ENCODE results near the gene NMT2.
A peak's percentile ranks its signal among the peaks of the same experiment; 100 is the strongest.

The NMT2 gene

DNA sequence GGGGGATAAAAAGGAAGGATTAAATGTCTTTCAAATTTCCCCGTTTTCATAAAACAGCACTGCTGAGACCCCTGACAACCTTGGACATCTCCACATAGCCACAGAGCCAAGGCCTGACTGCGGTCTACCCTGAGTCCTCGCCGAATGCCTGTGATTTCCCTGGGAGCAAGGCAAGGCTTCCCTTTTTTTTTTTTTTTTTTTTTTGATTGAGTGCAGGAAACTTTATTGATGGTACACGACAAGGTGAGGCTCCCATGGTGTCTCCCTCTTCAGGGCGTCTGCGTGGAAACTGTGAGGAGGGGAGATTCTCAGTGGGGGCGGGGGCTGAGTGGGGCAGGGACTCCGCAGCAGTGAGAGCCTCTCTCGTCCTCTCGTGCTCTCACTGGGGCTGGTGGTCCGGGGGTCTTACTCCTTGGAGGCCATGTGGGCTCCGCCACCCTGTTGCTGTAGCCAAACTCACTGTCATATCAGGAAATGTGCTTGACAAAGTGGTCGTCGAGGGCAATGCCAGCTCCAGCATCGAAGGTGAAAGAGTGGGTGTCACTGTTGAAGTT, 75.6 kb downstream of the NMT2 start:
- no peak for DNase-seq (ENCODE audit: low read depth)

DNA sequence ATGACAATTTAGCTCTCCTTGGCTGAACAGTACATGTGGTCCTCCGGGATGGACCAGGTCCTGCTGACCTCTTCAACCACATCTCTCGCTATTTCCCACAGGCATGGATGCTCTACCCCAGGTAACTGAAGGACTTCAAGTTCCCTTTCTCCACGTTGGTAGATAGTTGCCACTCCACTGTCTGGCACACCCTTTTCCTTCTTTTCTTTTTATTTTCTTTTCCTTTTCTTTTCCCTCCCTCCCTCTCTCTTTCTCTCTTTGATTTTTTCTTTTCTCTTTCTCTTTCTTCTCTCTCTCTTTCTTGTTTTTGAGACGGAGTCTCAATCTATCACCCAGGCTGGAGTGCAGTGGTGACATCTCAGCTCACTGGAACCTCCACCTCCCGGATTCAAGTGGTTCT, 77.1 kb downstream of the NMT2 start:
- DNase-seq (ENCODE audit: low read depth): no peak

DNA sequence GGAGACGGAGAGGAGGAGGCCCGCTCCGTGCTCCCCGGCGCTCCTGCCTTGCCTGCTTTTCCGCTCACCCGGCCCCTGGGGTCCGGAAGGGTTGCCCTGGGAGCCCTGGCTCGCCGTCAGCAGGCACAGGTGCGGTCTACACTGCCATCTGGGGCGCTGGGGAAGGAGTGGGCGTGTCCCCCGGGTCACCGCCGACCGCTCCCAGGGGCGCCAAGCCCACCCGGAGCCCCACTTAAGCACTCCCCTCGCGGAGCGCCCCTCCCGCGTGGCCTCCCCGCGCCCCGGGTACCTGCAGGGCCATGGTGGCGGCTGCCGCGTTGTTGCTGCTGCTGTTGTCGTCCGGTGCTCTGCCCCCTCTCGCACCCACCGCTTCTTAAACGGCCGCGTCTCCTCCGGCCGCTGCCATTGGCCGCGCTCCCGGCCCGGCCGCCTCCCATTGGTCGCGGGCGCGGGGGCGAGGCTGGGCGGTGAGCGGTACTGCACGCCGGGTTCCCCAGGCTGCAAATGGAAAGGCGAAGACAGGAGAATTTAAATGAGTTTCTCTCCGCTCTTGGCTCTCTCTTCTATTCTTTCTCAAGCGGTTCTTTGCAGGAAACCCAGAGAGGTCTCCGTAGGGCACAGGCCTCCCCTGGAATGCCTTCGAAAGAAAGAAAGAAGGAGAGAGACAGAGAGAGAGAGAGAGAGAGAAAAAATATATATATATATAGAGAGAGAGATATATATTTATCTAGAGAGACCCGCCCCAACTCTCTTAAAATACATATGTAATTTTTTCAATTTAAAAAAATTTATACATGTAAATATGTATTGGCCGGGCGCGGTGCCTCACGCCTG, 79.8 kb downstream of the NMT2 start, which contains the start of gene ACBD7:
ACBD7 (minus strand) TSS at position 349 of the 834 bp plus-strand sequence; CDS start at position 301, 48 bp downstream.
- no peak for DNase-seq (ENCODE audit: low read depth)

DNA sequence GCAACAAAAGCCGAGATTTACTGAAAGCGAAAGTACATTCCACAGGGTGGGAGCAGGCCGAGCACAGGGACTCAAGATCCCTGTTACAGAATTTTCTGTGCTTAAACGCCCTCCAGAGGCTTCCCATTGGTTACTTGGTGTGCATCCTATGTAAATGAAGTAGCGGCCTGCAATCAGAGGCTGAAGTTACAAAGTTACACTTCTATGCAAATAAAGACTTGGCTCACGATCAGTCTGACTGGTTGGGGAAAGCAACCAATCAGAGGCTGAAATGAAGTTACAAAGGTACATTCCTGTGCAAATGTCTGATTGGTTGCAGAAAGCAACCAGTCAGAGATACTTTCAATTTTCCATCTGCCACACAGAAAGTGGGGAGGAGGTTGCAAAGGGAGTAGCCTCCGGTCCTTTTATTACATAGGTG, 84.0 kb downstream of the NMT2 start:
- DNase-seq (ENCODE audit: low read depth): peak; percentile 83

DNA sequence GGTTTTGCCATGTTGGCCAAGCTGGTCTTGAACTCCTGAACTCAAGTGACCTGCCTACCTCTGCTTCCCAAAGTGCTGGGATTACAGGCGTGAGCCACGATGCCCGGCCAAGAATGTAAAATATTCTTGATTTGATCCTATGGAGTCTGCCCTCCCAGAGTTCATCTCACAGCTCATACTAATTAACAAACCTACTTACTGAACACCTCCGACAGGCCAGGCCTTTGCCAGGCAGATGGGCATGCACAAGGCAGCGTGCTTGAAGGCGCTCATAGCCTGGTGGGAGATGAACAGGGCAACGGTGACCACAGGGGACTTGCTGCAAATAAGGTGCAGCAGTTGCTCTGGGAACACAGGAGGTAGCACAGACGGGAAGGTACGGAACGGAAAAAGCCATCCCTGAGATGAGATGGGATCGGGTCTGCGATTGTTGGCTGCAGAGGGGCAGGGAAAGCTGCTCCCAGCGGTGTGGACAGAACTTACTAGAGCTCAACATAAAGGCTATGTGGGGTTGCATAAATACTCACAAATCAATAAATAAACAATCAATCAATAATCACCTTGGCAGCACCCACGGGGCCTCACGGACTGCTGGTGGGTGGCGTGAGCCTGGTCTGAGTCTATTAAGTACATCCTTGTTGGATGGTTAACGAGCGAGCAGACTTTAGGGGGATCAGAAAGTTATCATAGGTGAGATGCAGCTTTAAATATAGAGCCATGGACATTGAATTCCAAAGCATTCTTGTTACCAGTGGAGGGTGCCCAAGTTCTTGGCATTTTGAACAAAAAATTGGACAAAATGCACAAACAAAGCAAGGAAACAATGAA, 84.6 kb downstream of the NMT2 start:
- no peak for DNase-seq (ENCODE audit: low read depth)

DNA sequence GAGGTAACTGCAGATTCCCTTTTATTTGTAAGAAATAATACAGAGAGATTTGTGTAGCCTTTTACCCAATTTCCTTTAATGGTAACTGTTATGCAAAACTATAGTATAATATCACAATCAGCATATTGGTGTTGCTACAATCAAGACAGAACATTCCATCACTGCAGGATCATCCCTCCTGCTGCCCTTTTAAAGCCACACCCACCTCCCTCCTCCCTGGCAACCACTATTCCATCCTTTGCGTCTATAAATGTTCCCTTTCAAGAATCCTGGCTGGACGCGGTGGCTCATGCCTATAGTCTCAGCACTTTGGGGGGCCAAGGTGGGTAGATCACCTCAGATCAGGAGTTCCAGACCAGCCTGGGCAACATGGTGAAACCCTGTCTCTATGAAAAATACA, 93.1 kb downstream of the NMT2 start:
- no peak for DNase-seq (ENCODE audit: low read depth)

DNA sequence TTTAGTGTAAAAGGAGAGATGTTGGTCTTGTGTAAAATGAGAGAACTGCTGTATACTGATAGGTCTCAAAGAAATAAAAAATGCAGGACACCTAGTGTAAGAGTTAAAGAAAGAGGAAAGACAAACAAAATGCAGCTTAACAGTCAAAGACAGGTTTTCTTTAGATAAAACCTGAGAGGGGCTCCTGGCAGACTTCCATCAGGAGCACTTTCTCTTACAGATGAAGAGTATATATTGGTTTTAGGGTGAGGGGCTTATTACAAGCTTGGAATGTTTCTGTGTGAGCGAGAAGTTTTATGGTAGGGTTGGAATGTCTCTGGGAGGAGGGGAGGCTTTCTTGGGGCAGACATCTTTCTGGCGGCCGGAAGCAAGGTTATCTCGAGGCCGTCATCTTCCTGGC, 96.1 kb downstream of the NMT2 start:
- DNase-seq (ENCODE audit: low read depth): no peak

DNA sequence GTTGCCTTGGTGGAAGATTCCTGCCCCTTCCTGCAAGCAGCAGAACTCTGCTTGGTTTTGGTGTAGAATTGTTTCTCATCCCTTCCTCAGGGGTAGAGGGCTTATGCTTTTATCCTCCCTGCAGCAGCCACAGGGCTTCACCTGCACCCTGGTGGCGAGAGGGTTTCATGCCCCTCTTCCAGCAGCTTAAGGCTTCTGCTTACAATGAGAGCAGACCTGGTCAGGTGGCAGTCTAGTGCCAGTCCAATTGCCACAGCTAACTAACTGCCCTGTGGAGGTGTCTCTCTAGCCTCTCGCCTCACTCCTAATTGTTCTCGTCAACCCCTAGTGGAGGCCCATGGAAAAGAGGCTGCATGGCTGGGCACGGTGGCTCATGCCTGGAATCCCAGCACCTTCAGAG, 99.3 kb downstream of the NMT2 start:
- DNase-seq (ENCODE audit: low read depth): no peak

DNA sequence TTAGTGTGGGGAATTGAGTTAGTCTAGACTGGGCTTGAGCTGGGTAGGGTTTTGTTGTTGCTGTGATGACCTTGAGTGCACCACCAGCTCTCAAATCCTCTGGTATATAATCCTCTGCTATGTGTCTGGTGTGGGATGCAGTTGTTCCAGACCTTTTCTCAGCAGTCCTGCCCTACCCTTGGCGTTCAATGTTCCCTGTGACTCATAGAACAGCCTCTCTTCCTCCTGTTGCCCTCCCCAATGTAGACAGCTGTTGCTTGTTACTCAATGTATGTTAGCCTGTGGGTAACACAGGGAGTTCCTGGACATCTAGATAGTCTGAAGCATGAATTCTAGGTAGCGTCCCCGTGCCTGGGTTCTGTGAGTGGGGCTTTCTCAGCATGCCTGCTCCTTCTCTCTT, 99.7 kb downstream of the NMT2 start:
- DNase-seq (ENCODE audit: low read depth): peak; percentile 68

DNA sequence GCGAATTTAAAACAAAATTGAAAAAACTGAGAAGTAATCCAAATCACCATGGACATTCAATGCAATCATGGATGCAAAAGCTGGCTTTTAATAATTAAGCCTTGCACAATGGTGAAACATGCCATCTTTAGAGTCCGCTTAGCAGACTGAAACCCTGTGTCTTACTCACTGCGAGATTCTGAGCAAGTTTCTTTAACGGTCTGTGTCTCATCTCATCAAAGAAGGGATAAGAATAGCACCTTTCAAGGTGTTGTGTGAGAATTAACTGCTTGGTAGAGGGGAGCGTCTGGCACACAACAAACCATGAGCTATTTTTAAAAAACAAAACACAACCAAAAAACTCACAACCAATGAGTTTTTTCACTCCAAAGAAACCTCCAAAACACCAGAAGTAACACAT, 101.3 kb downstream of the NMT2 start:
- DNase-seq (ENCODE audit: low read depth): no peak

DNA sequence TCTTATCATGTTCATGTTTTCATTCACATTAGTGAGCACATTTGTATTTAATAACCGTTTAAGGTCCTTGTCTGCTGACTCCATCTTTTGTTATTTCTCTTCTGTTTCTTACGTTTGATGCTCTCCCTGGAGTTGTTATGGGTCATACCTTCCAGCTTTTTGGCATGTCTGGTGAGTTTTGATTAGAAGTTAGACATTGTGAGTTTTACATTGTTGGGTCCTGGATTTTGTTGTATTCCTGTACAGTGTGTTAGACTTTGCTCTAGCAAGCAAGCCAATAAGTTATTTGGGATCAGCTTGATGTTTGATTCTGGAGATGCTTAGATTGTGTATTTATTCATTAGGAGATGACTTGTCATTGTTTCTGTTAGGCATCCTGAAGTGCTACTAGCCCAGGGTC, 107.9 kb downstream of the NMT2 start:
- DNase-seq (ENCODE audit: low read depth): no peak

DNA sequence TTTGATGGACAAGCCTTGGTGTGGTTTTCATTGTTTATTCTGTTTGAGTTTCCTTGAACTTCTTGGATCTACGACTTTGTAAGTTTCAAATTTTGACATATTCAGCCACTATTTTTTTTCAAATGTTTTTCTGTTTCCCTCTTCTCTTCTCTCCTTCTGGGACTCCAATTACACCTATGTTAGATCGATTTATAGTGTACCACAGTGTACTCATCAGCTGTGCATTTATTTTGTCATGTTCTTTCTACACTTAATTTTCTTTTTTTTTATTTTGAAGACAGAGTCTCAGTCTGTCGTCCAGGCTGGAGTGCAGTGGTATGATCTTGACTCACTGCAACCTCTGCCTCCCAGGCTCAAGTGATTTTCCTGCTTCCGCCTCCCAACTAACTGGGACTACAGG, 108.6 kb downstream of the NMT2 start:
- DNase-seq (ENCODE audit: low read depth): no peak

DNA sequence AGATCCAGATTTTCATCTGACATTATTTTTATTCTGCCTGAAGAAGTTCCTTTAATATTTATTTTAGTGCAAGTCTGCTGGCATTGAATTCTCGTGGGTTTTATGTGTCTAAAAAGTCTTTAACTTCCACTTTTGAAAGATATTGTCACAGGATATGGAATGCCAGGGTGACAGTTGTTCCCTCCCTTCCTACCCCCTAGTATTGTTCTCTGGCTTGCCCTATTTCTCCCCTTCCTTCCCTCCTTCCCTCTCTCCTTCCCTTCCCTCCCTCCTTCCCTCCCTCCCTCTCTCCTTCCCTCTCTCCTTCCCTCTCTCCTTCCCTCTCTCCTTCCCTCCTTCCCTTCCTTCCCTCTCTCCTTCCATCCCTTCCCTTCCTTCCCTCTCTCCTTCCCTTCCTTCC, 109.8 kb downstream of the NMT2 start:
- DNase-seq (ENCODE audit: low read depth): no peak

All from non-pigmented ciliary epithelial cell (primary cell).